ENCODE data around the gene EDN3. TPM values are rescaled to one million over a fixed set of nuclear protein-coding genes. Genes with fewer than 3 reads are reported as not detected.
A peak's percentile ranks its signal among the peaks of the same experiment; 100 is the strongest.
"Not testable (repeated sequence)": the region's sequence is repeated elsewhere in the genome, so short reads cannot be mapped to it uniquely, and the experiment has no call there.

EDN3 gene
- total RNA-seq, 2 donors from 2014 or later = 4.7 to 9.9 TPM

GRCh38 chr20:59355242-59355641 lies 54.8 kb downstream of the EDN3 start:
- Histone ChIP-seq H3K36me3 (replicated peaks in 1 of 2; ENCODE audit: insufficient read depth in 1 of 2, low read depth in 2 of 2) (no peaks in the 10 kb centered on the region), H3K27me3 (no peaks in the 10 kb centered on the region), H3K4me3 (no peak overlapping the region), H3K4me1 (peaks cover 16% of the 10 kb centered on the region), H3K27ac (no peak overlapping the region), H3K9me3 (no peaks in the 10 kb centered on the region)
- DNase-seq (no peak), ATAC-seq (no peak)
- 79 to 84% methylated on average over 2 of the region's 2 CpGs for WGBS, 2 donors
- intact Hi-C loops (cut with DNase I) = no loop called here
- TF ChIP-seq POLR2A (IDR thresholded peaks at IDR 0.05) (no peak), CTCF (IDR thresholded peaks at IDR 0.05) (no peak)

- H3K27me3 ChIP-seq = no peaks in the 10 kb centered on the region
- H3K9me3 ChIP-seq = no peaks in the 10 kb centered on the region
- intact Hi-C loops (cut with DNase I) = no loop called here
- peaks cover 26% of the 10 kb centered on the region for H3K4me1 ChIP-seq
- TF ChIP-seq CTCF (IDR thresholded peaks at IDR 0.05) (no peak), POLR2A (IDR thresholded peaks at IDR 0.05) (no peak)
- H3K27ac ChIP-seq = no peak overlapping the region
- no peak for ATAC-seq
- WGBS, 2 donors = 43 to 58% methylated on average over 3 to 4 of the region's 4 CpGs
- H3K4me3 ChIP-seq = no peak overlapping the region
- H3K36me3 ChIP-seq (replicated peaks in 1 of 2; ENCODE audit: insufficient read depth in 1 of 2, low read depth in 2 of 2) = no peaks in the 10 kb centered on the region
- no peak for DNase-seq
Measured at GRCh38 chr20:59356662-59357165, 56.3 kb downstream of the EDN3 start.

GRCh38 chr20:59358793-59359192 lies 58.4 kb downstream of the EDN3 start:
- intact Hi-C loops (cut with DNase I) = not testable (repeated sequence)

GRCh38 chr20:59359906-59360725 lies 59.7 kb downstream of the EDN3 start:
- no peaks in the 10 kb centered on the region for H3K27me3 ChIP-seq
- ATAC-seq = peak; percentile 71
- H3K27ac ChIP-seq = peak overlapping the region in 1 of 4 donors; percentile 24
- H3K4me1 ChIP-seq = peaks cover 27% of the 10 kb centered on the region
- DNase-seq = peak in 2 of 4 donors; percentile 17 to 32
- H3K4me3 ChIP-seq = no peak overlapping the region
- TF ChIP-seq CTCF (IDR thresholded peaks at IDR 0.05) (no peak), POLR2A (IDR thresholded peaks at IDR 0.05) (no peak)
- no peaks in the 10 kb centered on the region for H3K9me3 ChIP-seq
- 31 to 33% methylated on average over 15 of the region's 15 CpGs for WGBS, 2 donors
- no peaks in the 10 kb centered on the region for H3K36me3 ChIP-seq (replicated peaks in 1 of 2; ENCODE audit: insufficient read depth in 1 of 2, low read depth in 2 of 2)
- intact Hi-C loops (cut with DNase I) = no loop called here

More at GRCh38 chr20:59358793-59359192, 58.4 kb downstream of the EDN3 start:
- H3K4me3 ChIP-seq; H3K27me3 ChIP-seq; H3K36me3 ChIP-seq (replicated peaks in 1 of 2; ENCODE audit: insufficient read depth in 1 of 2, low read depth in 2 of 2); H3K9me3 ChIP-seq; H3K27ac ChIP-seq; ATAC-seq; DNase-seq: not testable (repeated sequence)
- 60% methylated on average over 1 of the region's 9 CpGs; no CpG with 5 or more reads in 1 of the 2 donors for WGBS, 2 donors
- H3K4me1 ChIP-seq = peaks cover 36% of the 10 kb centered on the region

- ATAC-seq (no peak), DNase-seq (no peak)
- intact Hi-C loops (cut with DNase I) = no loop called here
- 78 to 82% methylated on average over 4 of the region's 4 CpGs for WGBS, 2 donors
- TF ChIP-seq CTCF (IDR thresholded peaks at IDR 0.05) (no peak), POLR2A (IDR thresholded peaks at IDR 0.05) (no peak)
- Histone ChIP-seq H3K27me3 (no peaks in the 10 kb centered on the region), H3K4me1 (peaks cover 27% of the 10 kb centered on the region), H3K36me3 (replicated peaks in 1 of 2; ENCODE audit: insufficient read depth in 1 of 2, low read depth in 2 of 2) (no peaks in the 10 kb centered on the region), H3K9me3 (no peaks in the 10 kb centered on the region), H3K4me3 (no peak overlapping the region), H3K27ac (no peak overlapping the region)
Measured at GRCh38 chr20:59360934-59361333, 60.5 kb downstream of the EDN3 start.
